Activated CD4-positive, alpha-beta T cell treated with anti-CD3 and anti-CD28 coated beads, Interleukin-2, Interleukin-4, amounts not matched to agents 100 ng/mL and 50 ng/mL, durations not matched to agents 16 hours and 8 hours (primary cell): ENCODE data around the gene MBD1.
"Not testable (repeated sequence)": the region's sequence is repeated elsewhere in the genome, so short reads cannot be mapped to it uniquely, and the experiment has no call there.

ENCODE experiments used
- DNase-seq: peaks from one replicate; pipeline ENCODE4 v3.0.0-alpha.2; 2020; ENCODE audit warnings: low spot score

The MBD1 gene

GRCh38 chr18:50281295-50281971, at the start of gene MBD1:
Gene MBD1 (minus strand): TSS chr18:50281523. CDS start chr18:50279992, 1,531 bp downstream.
- peak; percentile 96 for DNase-seq

DNA sequence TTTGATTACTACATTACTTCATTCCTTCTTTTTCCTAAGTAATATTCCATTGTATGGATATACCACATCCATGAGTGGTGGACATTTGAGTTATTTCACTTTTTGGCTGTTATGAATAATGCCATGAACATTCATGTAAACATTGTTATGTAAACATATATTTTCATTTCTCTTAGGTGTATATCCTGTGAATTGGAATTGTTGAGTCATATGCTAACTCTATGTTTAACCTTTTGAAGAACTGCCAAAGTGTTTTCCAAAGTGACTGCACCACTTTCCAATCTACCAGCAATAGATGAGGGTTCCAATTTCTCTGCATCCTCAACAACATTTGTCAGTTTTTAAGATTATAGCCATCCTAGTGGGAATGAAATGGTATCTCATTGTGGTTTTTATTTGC, 48.9 kb upstream of the MBD1 start:
- DNase-seq, result no peak

DNA sequence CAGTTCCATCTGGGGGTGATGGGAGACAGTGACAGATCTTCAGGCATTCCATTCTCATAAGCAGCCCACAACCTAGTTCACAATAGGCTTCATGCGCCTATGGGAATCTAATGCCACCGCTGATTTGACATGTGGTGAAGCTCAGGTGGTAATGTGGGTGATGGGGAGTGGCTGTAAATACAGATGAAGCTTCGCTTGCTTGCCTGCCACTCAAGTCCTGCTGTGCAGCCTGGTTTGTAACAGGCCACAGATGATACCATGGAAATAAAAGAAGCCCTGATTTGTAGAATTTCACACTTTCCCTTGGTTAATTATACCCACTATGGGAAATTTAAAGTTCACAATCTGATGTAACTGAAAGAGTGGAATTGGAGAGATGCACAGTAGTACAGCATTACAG, 46.7 kb upstream of the MBD1 start:
- no peak for DNase-seq

DNA sequence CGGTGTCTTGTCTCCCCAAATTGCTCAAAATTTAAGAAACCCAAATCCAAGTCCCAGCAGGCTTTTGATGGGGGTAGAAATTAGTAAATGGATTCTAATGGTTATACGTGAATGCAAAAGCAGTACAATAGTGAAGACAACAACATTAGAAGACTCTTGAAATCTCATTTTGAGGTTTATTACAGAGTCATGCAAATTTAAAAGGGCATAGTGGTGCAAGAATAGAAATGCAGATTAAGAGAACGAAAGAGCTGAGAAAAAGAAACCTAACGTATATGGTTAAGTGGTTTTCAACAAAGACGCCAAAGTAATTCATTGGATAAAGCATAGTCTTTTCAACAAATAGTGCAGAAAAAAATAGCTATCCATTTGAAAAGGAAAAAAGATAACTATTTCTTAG, 39.4 kb upstream of the MBD1 start:
- DNase-seq, result no peak

GRCh38 chr18:50315100-50315871, 34.0 kb upstream of the MBD1 start:
- no peak for DNase-seq

- no peak for DNase-seq
Measured at GRCh38 chr18:50313873-50314460, 32.6 kb upstream of the MBD1 start.

- no peak for DNase-seq
Measured at GRCh38 chr18:50313031-50313607, 31.8 kb upstream of the MBD1 start.

DNA sequence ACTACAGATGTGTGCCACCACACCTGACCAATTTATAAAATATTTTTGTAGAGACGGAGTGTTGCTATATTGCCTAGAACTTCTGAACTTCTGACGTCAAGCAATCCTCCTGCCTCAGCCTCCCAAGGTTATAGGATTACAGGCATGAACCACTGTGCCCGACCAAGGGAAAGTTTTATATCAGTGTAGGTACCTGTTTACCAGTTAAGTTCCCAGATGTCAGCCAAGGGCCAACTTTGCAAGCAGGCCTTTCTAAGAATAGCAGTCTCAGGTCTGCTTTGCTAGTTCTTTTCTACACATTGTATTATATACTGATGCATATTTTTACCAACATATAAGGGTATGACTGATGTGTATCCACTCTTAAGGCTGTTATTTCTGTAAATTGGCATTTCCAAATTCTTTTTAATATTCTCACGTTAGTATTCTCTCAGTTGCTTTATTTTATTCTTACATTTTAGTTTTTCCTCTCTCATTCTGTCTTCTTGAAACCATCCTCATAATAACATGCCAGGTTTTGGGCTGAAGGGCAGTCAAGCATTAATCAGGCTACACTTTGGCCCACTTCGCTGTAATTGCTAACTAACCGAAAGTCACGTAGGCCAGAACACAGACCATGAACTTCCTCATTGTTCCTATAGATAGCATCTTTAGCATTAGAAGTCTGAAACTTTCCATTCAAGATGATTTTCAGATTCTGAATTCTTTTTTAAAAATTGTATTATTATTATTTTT, 31.1 kb upstream of the MBD1 start:
- no peak for DNase-seq

DNA sequence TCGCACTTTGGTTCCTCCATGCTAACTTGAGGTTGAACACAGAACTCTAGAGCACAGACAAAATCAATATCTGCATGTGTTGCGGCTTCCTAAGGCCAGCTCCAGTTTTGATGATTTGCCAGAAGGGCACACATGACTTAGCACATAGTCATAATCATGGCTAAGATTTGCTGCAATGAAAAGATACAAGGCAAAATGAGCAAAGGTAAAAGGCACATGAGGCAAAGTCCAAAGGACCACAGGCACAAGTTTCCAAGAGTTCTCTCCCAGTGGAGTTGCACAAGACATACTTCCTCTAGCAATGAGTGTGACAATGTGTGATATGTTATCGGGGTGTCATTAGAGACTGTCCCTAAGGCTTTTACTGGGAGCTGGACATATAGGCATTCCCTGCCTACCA, 30.3 kb upstream of the MBD1 start:
- DNase-seq, result no peak

GRCh38 chr18:50310080-50310479, 28.8 kb upstream of the MBD1 start:
- DNase-seq, result no peak

DNA sequence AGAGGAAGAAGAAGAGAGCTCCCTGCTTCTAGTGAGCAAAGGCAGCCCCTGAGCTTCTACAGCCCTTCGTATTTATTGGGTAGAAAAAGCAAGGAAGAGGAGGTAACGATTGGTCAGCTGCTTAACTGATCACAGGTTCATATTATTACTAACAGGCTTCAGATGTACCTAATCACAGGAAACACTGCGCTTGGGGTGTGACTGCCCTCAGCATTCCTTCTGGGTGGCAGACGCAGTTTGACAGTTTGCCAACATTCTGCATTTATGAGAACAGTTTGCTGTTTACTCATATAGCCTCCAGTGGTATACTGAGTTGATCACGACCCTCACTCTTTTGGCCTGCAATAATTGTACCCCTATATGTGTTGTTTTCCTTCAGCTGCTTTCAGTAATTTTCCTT, 27.5 kb upstream of the MBD1 start:
- DNase-seq, result not testable (repeated sequence)

GRCh38 chr18:50307738-50308470, 26.6 kb upstream of the MBD1 start:
- DNase-seq, result peak; percentile 94

GRCh38 chr18:50307400-50307737, 26.0 kb upstream of the MBD1 start:
- no peak for DNase-seq

DNA sequence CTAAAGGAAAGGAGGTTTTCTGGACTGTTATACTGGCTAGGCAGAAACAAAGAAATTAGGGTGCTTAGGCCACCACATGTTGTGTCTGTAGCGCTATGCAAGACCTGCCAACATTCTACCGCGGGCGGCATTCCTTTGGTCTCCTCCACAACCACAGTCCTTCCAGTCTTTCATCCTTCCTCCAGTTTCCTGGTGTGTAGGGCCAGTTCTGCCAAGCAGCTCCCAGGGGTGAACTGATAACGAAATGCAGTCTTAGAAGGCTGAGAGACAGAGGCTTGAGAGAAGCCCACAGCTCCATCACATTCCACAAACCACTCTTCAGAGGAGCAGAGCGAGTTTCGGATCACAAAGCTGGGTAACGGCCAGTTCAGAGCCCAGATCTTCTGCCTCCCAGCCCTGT, 25.6 kb upstream of the MBD1 start:
- DNase-seq, result no peak

- no peak for DNase-seq
Measured at GRCh38 chr18:50301074-50301473, 19.8 kb upstream of the MBD1 start.

DNA sequence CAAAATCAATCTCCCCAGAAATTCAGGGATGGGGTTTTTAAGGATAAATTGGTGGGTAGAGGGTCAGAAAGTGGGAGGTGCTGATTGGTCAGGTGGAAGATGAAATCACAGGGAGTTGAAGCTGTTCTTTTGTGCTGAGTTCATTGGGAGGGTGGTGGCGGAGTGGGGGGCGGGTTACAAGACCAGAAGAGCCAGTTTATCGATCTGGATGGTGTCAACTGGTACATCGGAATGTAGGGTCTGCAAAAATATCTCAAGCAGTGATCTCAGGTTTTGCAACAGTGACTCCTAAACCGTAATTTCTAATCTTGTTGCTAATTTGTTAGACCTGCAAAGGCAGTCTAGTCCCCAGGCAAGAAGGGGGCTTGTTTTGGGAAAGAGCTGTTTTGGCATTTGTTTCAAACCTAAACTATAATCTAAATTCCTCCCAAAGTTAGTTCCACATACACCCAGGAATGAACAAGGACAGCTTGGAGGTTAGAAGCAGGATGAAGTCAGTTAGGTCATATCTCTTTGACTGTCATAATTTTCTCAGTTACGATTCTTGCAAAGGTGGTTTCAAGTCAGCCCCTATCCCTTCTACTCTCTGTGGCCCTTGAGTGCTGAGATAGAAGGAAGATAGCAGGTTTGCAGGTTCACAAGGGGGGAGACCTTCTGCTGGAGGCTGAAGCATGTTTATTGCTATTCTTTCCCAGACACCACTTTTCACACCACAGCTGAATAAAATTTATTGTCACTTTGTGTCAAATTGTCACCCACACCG, 18.5 kb upstream of the MBD1 start:
- DNase-seq, result no peak

DNA sequence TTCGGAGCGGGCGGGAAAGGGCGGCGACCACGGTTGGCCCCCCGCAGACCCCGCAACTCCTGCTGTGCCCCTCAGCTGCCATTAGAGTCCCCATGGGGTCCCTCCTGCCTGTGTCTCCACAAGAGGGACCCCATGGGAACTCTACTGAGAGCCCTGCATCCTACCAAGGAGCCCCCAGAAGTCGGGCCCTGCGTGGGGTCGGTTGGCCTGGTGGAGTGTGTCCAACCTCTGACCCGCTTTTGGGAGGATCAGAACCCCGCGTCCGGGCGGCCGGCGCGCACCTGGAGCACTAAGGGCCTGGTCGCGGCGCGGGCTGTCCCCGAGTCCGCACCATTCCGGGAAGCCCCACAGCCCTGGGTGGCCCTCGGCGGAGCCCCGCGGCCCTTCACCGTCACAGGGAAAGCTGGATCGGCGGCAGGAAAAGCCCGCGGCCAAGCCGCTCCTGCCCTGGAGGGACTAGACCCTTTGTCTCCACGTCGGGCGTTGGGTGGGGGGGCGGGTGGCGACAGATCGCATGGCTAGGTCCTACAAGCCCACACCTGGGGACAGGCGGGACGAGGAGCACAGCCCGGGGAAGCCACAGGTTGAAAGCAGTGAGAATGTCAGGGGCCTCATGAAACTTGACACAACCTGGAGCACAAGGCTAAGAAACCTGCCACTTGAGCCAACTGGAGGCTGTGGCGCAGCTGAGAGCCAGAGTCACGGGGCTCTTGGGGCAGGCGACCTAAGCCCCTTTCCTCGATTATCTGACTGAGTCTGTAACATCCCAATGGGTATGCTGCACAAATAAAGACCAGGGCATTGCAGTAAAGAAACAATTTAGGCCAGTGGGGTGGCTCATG, 17.3 kb upstream of the MBD1 start:
- no peak for DNase-seq

- DNase-seq, result peak; percentile 71
Measured at GRCh38 chr18:50297621-50298442, 16.5 kb upstream of the MBD1 start.

- no peak for DNase-seq
Measured at GRCh38 chr18:50293039-50293438, 11.7 kb upstream of the MBD1 start.
